ENCODE data around the gene ASXL2.

ASXL2 gene

DNA sequence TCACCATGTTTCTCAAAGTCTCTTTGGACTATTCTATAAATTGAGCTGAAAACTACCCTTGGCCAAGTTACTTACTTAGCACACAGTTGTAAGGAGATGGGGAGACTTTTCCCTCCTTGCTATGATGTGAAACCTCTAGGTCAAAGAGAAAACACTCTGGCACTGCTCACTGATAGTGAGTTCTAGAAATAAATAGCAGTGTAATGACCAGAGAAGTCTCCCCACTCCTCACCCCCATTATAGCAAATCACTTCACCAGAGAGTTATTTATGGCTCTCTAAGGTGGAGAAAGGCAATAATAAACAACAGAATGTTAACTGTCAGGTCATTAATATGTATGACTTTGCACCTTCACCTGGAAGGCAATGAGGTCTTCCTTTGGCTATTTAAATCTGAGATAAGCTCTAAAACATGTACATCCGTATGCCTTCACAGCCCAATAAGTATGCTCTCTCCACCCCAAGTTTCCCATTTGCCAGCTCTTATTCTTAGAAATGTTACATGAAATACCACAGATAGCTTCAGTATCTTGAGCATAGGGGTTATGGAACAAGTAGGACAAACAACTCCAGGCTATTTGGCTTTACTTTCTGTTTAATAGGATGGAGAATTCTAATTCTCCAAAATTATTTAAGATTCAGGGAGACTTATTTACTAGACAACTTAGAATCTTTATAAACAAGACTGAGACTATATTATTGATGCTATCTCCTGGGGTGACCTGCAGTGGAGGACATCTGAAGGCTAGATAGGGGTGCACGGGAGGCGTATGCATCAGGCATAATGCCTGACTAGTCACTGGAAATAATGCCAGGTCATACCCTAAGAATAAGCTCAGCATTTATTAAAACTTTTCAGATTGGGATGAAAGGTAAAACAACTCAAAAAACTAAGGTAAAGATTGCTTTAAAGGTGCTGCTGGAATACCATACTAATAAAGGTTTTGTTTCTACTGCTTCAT, 139.6 kb downstream of the ASXL2 start:
- DNase-seq: no peak
- TF ChIP-seq POLR2A (IDR thresholded peaks at IDR 0.05; ENCODE audit: low read length) (no peak), GATA1 (IDR thresholded peaks at IDR 0.05; ENCODE audit: low read depth, low read length) (no peak)

DNA sequence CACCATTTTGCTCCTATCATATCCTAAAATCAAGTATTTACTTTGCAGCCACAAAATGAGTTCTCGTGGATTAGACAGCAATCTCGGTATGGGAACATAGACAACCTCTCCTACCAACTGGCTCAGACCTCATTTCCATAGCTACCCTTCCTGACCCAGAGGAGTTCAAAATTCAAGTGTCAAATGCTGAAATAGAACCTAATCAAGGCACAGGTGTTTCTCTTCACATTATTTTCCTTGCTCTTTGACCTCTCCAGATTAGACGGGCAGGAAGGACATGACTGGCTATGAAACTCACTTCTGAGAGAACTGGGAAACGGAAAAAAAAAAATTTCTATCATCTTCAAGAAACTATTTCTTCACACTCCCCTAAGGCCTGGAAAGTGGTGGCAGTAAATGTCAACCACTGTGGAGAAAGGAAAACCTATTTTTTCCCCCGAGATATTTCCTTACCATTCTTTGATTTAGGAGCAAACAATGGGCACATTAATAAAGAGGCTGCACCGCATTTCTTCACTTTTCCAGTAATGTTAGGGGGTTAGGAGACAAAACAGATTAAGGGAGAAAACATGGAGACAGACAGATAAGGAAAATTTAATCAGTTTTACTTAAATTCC, 141.3 kb downstream of the ASXL2 start:
- DNase-seq: no peak
- TF ChIP-seq GATA1 (IDR thresholded peaks at IDR 0.05; ENCODE audit: low read depth, low read length): no peak
- TF ChIP-seq POLR2A (IDR thresholded peaks at IDR 0.05; ENCODE audit: low read length): no peak

DNA sequence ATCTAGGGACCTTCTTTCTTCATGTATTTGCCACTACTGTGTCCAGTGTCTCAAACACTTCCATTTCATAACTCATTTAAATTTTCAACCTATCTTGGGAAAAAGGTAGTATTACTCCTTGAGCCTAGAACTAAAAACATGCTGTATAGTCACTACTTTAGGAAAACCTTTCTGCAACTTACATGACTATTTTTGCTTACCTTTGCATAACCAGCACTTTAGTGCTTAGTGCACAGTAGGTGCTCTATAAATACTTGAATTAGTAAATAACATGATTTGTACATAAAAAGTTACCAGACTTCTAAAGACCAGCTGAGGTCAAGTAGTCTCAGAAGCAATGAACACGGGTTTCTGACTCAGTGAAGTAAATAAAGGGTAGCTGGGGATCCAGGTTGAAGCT, 142.5 kb downstream of the ASXL2 start:
- DNase-seq: no peak
- TF ChIP-seq POLR2A (IDR thresholded peaks at IDR 0.05; ENCODE audit: low read length): no peak
- TF ChIP-seq GATA1 (IDR thresholded peaks at IDR 0.05; ENCODE audit: low read depth, low read length): no peak

DNA sequence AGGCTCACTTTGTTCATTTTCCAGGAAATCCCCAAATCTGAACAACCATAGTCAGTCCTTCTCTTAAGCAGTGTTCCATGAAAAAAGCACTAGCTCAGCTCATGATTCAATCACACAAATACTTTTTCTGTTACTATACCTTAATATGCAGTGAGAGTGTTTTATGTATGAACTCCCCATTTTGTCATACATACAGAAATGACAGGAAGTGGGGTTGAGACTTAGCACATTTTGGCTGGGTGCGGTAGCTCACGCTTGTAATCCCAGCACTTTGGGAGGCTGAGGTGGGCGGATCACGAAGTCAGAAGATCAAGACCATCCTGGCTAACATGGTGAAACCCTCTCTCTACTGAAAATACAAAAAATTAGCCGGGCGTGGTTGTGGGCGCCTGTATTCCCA, 149.7 kb downstream of the ASXL2 start:
- TF ChIP-seq POLR2A (IDR thresholded peaks at IDR 0.05; ENCODE audit: low read length): no peak
- no peak for TF ChIP-seq GATA1 (IDR thresholded peaks at IDR 0.05; ENCODE audit: low read depth, low read length)
- no peak for DNase-seq

DNA sequence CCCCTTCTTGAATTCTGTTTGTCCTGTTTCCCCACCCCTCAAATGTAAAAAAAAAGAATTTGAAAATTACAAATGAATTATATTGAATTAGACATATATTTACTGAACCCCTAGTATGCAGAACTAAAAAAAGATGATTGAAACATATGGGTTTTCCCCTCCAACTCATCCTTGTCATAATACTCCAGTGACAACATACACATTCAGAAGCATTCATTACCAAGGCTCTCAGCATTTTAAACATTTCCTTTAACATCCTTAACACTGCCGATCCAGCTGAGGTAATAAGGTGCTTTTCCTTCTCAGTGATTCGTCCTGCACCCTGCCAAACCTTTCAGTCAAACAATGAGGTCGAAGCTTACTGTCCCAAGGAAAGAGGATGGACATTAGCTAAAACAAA, 151.8 kb downstream of the ASXL2 start:
- DNase-seq: no peak
- TF ChIP-seq GATA1 (IDR thresholded peaks at IDR 0.05; ENCODE audit: low read depth, low read length): no peak
- no peak for TF ChIP-seq POLR2A (IDR thresholded peaks at IDR 0.05; ENCODE audit: low read length)

DNA sequence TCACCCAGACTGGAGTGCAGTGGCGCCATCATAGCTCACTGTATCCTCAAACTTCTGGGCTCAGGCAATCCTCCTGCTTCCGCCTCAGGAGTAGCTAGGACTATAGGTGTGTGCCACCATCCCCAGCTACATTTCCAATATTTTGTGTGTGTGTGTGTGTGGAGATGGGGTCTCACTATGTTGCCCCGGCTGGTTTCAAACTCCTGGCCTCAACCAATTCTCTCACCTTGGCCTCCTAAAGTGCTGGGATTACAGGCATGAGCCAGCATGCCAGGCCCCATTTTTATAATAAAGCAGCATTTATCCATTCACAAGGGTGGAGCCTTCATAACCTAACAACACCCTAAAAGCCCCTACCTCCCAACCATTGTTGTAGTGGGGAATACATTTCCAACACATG, 152.4 kb downstream of the ASXL2 start:
- TF ChIP-seq GATA1 (IDR thresholded peaks at IDR 0.05; ENCODE audit: low read depth, low read length): no peak
- TF ChIP-seq POLR2A (IDR thresholded peaks at IDR 0.05; ENCODE audit: low read length): no peak
- no peak for DNase-seq

DNA sequence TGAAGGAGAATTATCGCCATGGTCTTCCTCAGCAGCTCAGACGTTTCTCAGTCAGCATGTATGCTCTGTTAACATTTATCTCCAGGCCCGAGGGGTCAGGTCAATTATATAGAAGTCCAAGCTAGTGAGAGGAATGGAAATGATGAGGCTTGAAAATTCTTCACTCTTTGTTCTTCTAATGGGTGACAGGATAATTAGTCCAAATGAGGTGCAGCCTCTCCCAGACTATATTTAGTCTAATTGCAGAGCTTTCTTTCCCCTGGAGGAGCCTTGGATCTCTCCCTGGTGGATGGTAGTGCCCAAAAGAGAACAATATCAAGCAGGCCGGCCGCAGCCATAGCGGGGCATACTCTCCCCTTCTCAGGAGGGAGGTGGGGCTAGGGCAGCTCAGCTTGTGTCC, 153.5 kb downstream of the ASXL2 start:
- no peak for DNase-seq
- TF ChIP-seq POLR2A (IDR thresholded peaks at IDR 0.05; ENCODE audit: low read length) (no peak), GATA1 (IDR thresholded peaks at IDR 0.05; ENCODE audit: low read depth, low read length) (no peak)

DNA sequence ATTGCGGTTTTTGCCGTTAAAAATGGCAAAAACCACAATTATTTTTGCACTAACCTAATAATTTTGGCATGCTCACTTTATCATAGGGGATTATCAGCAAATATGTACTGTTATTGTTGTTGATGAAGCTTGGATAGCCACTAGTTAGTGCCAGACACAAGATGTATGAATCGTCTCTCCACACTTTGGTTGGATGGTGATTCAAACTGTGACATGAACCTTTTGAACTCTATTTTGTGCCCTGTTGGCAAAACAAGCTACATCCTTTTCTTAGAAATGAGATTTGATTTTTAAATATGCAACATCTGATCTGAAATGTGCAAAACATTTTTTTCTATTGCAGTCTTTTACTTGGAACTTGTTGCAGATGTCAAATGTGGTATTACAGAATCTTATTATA, 156.1 kb downstream of the ASXL2 start:
- no peak for TF ChIP-seq POLR2A (IDR thresholded peaks at IDR 0.05; ENCODE audit: low read length)
- no peak for TF ChIP-seq GATA1 (IDR thresholded peaks at IDR 0.05; ENCODE audit: low read depth, low read length)
- DNase-seq: no peak

DNA sequence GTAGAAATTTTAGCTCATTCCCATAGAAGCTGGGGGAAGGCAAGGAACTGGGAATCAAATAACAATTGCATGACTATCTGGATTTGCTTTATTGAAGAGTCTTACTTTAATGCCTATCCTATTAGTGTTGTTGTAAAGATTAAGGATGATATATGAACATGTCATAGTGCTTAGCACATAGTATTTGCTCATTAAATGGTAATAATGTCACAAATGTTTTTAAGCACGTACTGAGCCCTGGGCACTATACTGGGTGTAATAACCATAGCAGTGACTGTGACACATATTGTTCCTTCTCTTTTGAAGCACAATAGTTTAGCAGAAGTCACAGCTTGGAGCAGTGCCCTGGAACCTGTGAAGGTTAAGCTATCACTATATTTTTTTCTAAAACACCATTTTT, 157.7 kb downstream of the ASXL2 start:
- no peak for DNase-seq
- no peak for TF ChIP-seq GATA1 (IDR thresholded peaks at IDR 0.05; ENCODE audit: low read depth, low read length)
- TF ChIP-seq POLR2A (IDR thresholded peaks at IDR 0.05; ENCODE audit: low read length): no peak

DNA sequence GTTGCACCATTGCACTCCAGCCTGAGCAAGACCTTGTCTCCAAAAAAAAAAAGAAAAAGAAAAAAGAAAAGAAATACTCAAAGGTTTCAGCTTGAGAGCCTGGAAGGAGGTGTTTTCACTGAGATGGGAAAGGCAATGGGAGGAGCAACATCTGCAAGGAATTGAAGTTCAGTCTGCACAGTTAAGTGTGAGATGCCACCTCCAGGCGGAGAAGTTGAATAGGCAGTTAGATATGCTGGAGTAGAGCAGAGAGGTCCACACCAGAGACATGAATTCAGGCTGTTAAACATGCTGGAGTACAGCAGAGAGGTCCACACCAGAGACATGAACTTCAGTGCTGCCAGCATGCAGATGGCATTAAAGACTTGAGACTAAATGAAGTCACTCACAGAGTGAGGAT, 163.5 kb downstream of the ASXL2 start:
- TF ChIP-seq GATA1 (IDR thresholded peaks at IDR 0.05; ENCODE audit: low read depth, low read length) (no peak), POLR2A (IDR thresholded peaks at IDR 0.05; ENCODE audit: low read length) (no peak)
- DNase-seq: no peak

DNA sequence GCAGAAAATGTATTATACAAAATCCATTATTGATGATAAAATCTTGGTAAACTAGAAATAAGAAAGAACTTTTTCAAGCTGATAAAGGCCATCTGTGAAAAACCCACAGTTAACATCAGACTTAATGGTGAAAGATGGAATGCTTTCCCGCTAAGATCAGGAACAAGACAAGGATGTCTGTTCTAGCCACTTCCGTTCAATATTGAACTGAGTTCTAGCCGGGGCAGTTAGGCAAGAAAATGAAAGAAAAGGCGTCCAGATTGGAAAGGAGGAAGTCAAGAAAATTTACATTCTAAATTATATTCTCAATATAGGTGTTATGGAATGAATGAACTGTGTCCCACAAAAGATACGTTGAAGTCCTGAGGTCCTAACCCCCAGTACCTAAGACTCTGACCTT, 165.8 kb downstream of the ASXL2 start:
- TF ChIP-seq GATA1 (IDR thresholded peaks at IDR 0.05; ENCODE audit: low read depth, low read length) (no peak), POLR2A (IDR thresholded peaks at IDR 0.05; ENCODE audit: low read length) (no peak)
- DNase-seq: no peak

DNA sequence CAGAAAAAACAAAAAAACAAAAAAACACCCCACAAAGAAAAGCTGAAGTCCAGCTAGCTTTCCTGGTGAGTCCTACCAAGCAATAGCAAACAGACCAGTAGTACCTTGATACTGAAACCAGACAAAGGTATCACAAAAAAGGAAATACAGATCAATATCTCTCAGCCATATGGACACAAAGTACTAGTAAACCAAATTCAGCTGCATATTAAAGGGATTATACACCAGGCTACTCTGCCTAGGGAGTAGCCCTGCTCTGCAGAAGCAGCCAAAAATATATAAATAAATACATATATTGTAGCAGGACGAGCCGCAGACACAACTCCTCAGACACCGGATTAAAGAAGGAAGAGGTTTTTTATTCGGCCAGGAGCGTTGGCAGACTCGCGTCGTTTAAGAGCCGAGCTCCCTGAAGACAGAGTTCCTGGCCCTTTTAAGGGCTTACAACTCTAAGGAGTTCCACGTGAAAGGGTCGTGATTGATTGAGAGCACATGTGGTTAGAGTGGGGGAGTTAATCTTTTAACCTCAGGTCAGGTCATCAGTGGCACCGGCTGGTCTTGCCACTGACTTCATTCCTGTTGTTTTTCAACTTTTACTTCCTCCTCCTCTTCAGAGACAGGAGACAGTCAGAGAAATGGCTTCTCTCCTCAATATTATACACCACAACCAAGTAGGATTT, 166.5 kb downstream of the ASXL2 start:
- no peak for DNase-seq
- TF ChIP-seq GATA1 (IDR thresholded peaks at IDR 0.05; ENCODE audit: low read depth, low read length): no peak
- no peak for TF ChIP-seq POLR2A (IDR thresholded peaks at IDR 0.05; ENCODE audit: low read length)

DNA sequence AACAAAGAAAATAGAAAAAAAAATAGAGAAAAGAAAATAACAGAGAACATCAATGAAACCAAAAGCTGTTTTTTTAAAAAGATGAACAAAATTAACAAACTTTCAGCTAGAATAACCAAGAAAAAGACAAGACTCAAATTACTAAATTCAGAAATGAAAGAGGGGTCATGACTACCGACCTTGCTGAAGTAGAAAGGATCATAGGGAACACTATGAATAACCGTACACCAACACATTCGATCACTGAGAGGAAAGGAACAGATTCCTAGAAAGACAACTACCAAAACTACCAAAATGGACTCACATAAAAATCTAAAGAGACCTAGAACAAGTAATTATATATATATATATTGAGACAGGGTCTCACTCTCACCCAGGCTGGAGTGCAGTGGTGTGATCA, 167.5 kb downstream of the ASXL2 start:
- DNase-seq: no peak
- TF ChIP-seq POLR2A (IDR thresholded peaks at IDR 0.05; ENCODE audit: low read length): no peak

DNA sequence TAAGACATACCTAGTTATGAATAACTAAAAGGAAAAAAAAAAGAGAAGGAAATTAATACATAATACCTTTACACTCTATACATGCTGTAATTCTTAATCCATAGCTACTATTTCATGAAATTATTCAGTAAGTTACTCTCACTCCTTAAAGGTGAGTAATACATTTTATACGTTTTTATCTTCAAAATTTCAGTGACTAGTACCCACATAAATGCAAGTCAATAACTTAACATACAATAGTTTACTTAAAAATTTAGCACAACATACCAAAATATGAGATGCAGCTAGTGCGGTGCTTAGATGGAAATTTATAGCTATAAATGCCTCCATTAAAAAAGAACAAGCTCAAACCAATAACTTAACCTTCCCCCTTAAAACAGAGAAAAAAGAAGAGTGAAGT, 168.9 kb downstream of the ASXL2 start:
- no peak for DNase-seq
- TF ChIP-seq POLR2A (IDR thresholded peaks at IDR 0.05; ENCODE audit: low read length) (no peak), GATA1 (IDR thresholded peaks at IDR 0.05; ENCODE audit: low read depth, low read length) (no peak)

All from erythroblast (primary cell).